ENCODE data around the gene QRICH1.

QRICH1 gene

DNA sequence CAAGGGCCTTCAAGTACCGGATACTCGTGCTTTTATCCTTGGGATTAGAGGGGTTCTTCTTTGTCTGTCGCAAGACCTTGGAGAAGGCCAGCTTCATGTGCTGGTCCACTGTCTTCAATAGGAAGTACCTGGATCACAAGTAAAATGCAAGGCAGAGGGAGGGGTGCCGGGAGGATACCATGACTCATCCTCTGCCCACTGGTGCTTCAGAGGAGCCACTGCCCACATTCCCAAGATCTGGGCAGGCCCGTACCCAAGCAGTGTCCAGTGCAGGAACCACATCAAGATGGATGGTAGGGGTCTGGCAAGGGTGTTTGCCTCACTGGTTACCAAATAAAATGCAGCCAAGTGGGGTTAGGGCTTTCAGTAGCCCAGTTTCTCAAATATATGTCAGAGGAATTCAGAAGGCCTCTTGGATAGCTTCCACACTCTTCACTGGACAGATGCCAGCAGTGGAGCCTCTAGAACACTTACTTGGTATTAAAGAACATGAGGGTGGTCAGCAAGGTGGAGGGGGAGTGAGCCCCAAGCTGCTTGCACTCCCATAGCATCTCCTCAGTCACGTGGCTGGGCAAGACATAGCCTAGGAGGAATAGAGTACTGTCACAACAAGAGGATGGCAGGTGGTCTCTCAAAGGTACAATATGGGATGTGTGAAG is 61.1 kb downstream of the QRICH1 start:
- DNase-seq (ENCODE audit: low read depth) = no peak

DNA sequence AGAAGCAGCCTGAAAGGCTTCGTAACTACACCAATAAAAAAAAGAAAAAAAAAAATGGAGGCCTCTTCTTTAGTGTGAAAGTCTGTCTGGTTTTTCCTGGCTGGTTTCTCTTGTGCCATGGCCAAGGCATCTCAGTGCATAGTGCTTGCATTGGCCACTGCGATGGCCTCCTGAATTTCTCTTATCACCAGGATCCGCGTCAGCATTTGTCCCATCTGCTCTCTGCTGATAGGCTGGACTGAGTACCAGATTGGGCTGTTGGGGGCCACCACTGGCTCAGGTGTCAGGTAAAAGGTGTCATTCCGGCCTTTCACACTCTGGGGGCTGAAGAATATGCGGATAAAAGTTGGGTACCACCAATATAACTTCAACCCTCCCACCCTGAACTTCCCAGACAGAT is 63.5 kb downstream of the QRICH1 start:
- no peak for DNase-seq (ENCODE audit: low read depth)

DNA sequence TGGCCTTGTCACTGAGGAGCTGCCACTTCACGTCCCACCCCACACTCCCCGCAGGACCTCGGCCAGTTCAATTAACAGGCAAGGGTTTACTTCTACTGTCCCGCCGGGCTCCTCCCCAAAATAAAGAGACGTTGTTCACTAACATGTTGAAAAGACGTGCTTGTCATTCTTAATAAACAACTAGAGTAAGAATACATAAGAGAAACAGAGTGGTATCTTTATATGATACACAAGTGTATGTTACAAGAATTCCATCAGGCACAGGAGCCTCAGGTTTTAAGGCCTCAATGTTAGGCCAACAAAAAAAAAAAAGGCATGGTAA is 64.3 kb downstream of the QRICH1 start:
- no peak for DNase-seq (ENCODE audit: low read depth)

DNA sequence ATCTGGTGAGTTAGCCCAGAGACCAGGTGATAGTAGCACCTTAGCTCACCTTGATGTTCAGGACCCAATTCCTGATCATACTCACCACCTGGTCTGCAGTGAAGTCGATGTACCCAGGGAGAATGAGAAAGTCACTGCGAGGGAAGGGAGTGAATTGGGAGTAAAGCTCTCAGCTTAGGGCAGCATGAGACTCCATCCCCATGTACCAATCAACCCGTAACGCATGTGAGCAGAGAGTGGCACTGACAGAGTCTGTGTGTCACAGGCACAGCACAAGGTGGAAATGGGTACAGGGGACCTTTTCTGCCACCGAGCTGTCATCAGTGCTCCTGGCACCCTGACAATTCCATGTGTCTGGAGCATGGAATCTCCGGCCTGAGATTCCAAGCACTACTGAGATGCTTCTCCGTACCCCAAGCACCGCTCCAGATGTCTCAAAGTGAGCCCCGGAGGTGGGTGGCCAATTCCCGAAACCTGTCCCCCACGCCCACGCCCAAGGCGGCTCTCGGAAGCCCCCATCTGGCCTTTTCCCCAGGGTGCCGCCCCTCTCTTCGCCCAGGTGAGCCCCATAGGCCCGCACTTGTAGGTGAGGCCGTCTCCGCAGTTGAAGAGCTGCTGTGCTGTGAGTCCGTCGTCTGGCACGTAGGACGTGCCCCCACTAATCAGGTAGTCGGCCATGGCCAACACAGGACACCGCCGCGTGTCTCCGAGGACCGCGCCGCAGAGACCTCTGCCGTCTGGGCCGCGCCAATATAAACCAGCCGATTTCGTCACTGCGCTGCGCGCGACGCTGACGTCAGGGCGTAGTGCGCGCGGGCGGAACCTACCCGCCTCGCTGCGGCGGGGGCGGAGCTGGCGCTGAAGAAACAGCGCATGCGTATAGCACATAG is 65.0 kb downstream of the QRICH1 start, which contains the start of gene IMPDH2:
TSS of gene IMPDH2 (minus strand) at position 726 of the 890 bp plus-strand sequence. CDS start at position 678, 48 bp downstream.
- peak; percentile 83 for DNase-seq (ENCODE audit: low read depth)

DNA sequence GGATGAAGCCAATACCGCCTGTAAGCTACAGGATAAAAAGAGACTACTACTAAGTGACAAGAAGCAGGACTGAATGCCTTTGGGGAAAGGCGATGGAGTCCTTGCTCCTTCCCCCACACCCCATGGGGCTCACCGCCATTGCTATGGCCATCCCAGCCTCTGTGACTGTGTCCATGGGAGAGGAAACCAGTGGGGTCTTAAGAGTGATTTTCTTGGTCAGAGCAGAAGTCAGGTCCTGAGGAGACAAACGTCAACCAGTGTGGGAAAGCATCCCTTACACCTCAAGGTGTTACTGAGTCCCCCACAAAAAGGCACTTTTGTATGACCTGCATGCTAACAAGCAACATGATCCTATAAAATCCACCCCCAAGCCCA is 65.6 kb downstream of the QRICH1 start:
- no peak for DNase-seq (ENCODE audit: low read depth)

DNA sequence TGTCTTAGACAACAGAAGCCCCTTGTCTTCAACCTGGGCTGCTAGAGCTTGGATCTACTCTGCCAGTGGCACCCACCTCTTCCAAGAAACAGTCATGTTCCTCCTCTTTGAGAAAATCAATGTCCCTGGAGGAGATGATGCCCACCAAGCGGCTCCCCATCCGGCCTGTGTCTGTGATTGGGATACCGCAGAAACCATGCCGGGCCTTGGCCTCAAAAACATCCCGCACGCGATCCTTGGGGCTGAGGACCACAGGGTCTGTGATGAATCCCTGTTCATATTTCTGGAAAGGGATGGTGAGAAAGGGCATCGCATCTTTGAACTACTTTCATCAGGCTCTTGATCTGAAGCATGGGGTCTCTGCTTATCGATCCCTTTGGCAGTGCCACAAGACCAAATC is 66.2 kb downstream of the QRICH1 start:
- no peak for DNase-seq (ENCODE audit: low read depth)

DNA sequence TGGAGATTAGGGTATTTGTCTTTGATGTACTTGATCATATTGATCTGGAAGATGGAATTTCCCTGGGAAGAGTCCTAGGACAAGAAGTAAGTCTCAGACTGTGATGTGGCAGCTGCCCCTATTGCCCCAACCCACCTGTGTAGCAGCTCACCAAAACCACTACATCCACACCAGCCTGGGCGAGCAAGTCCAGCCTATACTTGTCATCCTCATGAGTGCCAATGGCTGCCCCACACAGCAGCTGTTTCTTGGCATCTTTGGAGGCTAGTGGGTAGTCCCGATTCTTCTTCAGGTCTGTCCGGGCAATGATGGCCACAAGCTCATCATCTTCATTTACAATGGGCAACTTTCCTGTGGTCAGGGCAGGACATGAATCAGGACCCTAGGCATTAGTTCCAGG is 67.3 kb downstream of the QRICH1 start:
- DNase-seq (ENCODE audit: low read depth) = no peak

DNA sequence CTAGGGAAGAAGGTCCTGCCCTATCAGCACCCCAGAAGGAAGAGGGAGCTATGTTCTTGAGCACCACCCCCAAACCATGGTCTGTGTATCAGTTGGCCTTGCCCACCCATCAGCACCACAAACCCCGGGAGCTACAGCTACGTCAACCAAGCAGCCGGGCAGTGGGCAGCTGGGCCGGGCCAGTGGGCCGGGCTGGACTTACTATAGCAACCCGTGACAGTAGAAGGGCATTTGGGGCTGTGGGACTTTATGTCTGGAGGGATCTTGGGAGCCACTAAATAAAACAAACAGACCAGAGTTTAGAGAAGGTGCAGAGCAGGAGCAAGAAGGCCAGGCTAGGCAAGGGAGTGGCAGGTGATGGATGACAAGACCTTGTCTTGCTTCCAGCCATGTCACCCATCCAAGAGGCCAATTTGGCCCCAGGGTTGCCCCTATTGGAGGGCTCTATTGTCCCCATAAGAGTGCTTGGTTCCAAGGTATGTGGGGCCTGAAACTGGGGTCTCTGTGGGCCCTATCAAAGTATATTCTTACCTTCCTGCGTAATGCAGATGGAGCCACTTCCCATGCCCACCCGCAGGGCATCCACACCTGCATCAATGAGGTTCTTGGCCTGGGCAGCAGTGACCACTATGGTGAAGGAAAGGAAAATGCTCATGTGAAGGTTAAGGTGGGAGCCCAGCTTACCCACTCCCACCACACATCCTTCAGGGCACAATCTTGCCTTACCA is 67.9 kb downstream of the QRICH1 start:
- DNase-seq (ENCODE audit: low read depth) = no peak

DNA sequence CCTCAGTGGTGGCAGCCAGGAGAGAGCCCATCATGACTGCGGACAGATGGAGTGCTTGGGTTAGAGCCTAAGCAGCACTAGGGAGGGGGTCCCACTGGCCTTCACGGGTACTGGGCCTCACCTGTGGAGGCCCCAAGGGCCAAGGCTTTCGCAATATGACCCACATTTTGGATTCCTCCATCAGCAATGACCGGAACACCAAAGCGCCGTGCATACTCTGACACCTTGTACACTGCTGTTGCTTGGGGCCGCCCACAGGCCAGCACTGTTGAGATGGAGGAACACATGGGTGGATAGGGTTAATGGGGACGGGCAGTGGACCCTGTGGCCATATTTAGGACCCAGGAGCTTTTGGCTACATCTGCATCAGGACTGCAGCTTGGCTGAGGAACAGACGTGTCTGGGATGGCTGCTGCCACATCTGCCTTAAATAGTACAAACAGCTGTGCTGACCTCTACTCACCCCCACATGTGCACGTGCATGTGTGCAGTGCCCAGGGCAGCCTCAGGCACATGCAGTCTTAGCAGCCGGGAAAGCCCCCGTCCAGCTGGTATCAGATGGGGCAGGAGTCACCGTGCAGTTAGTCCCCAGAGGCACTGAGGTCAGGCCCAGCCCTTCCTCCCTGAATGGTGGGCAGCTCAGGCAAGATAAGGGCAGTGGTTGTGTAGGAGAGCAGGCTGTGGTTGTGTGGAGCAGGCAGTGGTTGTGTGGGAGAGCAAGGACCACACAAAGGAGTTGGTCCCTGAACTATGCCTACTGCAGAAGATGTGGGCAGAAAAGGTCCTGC is 68.7 kb downstream of the QRICH1 start:
- DNase-seq (ENCODE audit: low read depth) = no peak

DNA sequence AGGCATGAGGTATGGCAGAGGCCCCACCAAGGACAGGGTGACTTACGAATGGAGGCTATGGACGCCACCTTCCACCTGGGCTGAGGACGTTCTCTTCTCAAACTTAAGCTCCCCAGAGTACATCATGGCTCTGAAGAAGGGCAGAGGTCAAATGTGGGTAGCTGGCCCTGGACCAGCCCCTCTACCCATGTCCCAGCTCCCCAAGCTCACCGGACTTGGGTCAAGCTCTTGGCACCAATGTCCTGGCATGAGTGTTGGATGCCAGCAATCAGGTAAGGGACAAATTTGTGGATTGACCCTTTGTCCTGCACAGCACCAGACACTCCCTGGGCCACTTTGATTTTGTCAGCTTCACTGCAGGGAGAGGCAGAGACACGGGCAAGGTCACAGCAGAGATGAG is 69.4 kb downstream of the QRICH1 start:
- no peak for DNase-seq (ENCODE audit: low read depth)

DNA sequence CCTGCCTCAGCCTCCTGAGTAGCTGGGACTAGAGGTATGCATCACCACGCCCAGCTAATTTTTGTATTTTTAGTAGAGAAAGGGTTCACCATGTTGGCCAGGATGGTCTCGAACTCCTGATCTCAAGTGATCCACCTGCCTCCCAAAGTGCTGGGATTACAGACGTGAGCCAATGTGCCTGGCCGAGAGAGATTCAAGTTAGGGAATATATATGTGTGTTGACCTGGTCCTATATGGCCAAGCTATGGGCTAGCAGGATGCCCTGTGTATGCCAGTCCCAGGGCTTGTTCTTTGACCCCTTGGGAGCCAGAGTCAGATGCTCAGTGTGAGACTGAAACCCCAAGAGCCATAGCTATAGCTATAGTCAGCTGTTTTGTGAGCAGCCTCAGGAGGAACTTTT is 70.1 kb downstream of the QRICH1 start:
- no peak for DNase-seq (ENCODE audit: low read depth)

DNA sequence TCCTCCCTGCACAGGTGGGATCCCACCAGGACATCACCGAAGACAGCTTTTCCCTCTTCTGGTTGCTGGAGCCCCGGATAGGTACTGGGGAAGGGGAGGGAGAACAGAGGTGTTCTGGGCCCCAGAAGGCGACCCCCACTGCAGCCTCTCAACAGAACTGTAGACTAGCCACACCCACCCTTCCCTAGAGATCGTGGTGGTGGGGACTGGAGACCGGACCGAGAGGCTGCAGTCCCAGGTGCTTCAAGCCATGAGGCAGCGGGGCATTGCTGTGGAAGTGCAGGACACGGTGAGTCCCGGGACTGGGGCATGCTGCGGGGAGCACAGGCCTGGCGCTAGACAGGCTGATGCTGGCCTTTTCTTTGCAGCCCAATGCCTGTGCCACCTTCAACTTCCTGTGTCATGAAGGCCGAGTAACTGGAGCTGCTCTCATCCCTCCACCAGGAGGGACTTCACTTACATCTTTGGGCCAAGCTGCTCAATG is 71.1 kb downstream of the QRICH1 start:
- DNase-seq (ENCODE audit: low read depth) = no peak

DNA sequence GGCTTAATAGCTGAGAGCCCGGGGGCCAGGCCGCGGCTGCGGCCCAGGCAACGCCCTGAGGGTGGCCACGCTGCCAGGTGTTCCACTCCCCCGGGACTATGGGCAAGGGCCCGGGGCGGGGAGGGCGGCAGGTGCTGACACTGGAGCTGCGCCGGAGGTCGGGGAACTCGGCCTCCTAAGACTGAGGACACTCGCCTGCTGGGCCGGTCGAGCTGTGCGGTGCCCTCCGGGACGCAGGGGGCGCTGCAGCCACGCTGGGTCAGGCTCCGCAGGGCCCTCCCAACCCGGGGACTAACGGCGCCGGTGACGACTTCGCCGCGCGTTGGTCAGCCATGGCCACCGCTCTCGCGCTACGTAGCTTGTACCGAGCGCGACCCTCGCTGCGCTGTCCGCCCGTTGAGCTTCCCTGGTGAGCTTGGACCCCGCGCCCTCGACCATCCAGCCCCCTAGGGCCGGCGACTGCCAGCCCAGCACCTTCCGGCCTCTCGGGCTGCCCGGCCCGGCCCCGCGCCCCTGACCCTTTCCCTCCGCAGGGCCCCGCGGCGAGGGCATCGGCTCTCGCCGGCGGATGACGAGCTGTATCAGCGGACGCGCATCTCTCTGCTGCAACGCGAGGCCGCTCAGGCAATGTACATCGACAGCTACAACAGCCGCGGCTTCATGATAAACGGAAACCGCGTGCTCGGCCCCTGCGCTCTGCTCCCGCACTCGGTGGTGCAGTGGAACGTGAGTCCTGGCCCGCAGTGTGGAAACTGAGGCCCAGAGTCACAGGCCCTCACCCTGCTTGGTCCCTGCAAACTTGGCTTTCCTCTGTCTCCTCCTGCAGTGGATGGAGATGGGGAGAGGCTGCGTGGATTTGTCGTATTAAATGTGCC is 71.8 kb downstream of the QRICH1 start, which contains the start of gene NDUFAF3:
TSS of gene NDUFAF3 (plus strand) at position 309 of the 875 bp plus-strand sequence. CDS start at position 333, 24 bp downstream.
- peak; percentile 79 for DNase-seq (ENCODE audit: low read depth)

DNA sequence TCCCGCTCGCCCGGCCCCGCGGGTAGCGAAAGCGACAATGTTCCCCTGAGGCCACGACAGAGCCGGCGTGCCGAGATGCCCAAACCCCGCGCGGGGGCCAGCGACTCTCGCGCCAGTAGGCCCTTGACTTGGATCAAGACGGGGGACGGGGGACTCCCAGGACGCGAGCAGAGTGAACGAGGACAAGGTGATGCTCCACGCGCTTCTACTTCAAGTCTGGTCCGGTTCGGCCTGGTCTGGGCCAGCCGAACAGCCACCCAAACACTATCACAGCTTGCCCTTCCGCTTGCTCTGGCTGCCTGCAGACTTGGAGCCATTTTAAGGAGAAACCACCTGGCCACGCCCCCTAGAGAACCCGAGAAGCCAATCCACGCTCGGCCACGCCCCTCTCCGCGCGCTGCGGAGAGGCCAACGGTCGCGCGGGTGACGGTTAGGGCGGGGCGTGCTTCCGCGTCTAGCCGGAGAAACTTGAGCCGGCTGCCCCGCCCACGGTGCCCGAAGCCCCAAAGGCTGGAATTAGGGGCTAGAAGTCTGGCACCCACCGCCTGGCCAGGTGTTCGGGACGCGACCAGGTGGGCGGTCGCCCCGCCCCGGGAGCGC is 72.6 kb downstream of the QRICH1 start:
- peak; percentile 97 for DNase-seq (ENCODE audit: low read depth)

DNA sequence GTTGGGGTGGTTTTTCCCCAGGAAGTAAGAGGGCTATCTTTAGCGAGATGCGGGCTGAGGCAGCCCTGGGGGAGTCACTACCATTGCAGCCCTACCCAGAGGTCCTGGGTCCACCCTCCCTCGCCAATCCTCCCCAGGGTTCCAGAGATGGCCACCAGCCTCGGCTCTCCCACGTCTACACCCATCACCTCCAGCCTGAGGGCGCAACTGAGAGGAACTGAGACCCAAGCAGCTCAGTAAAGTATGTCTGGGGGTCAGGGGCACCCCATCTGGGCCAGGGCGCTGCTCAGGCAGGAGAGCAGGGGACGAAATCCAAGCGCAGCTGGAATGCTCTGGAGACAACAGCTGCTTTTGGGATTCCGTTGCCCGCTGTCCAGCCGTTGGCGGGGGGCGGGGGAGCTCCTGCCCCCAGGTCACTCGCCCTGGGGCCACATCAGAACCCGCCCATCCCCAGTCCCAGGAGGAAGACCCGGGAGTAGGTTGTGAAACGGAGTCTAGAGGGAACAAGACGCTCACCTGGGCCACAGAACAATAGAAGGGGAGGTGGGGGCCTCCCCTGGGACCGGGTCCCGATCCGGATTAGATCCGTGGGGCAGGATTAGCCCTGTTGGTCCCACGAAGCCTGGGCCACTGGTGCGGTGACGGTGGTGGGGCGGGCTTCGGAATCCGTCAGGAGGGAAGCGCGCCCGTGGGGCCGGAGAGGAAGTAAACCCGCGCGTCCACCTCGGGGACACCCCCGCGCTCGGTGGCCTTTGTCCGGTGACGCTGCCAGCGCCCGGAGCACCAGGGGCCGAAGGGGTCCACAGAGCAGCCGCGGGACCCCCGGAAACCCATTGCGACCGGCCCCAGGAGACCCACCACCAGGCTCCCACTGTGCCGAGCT is 73.3 kb downstream of the QRICH1 start:
- DNase-seq (ENCODE audit: low read depth) = no peak

DNA sequence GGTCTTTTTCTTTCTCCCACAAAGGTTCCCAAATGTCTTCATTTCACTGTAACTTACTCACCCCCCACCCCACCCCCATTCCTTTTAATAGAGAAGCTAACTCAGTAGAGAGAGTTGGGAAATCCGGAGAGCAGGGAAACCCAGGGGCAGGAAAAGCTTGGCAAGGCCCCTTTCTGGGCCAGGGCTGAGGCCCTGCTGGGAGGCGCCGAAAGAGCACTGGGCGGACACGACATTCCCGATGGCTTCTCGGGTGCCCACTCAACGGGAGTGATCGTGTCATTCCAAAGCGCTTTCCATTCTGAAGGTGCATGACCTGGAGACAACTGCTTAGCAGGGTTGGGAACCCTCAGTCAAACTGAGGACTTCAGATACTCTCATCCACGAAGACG is 73.9 kb downstream of the QRICH1 start:
- DNase-seq (ENCODE audit: low read depth) = no peak

DNA sequence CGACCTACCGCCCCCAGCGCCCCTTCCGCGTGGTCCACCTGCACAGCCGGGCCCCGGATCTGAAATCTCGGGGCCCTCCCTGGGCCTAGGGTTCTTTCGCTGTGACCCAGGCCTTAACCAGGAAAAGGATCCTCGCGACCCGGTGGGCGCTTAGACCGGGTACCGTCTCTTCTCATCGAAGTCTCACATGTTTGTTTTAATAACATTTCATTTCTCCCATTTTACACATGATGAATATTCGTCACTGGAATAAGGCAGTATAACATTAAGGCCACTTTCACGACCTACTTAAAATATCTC is 75.2 kb downstream of the QRICH1 start:
- no peak for DNase-seq (ENCODE audit: low read depth)

DNA sequence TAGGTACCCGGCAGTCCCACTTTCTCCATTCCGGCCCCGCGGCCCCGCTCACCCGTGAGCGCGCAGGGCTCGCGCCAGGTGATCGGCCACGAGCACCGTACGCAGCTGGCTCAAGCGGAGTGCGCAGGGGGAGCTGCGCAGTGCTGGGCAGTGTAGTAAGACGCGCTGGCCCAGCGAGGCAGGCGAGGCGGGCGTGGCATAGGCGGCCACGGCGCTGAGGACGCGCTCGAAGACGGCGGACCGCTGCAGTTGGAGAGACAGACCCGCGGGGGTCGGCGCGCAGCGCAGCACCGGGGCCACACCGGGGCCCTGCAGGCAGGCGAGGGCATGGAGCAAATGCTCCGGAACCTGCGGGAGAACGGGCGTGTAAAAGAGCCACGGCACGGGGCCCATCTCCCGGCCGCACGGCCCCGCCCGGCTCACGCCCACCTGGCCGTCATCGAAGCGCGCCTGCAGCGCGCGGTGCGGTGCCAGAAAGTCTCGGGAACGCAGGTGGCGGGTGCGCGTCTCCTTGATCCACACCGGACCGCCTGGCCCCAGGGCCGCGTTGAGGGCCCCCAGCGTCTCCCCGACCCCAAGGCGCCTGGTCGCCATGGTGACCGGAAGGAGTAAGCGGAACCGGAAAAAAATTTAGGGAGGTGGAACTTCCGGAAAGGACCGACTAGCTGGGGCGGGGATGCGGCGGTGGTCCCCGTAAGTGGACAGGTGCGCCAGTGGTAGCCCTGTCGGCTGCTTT is 75.7 kb downstream of the QRICH1 start, which contains the start of gene DALRD3:
TSS of gene DALRD3 (minus strand) at position 610 of the 736 bp plus-strand sequence. CDS start at position 594, 16 bp downstream.
- DNase-seq (ENCODE audit: low read depth) = peak; percentile 48
